B cell (primary cell): ENCODE data around the gene POLR2F. TPM values are rescaled to one million over a fixed set of nuclear protein-coding genes. Genes with fewer than 3 reads are reported as not detected.
"Not testable (repeated sequence)": the region's sequence is repeated elsewhere in the genome, so short reads cannot be mapped to it uniquely, and the experiment has no call there.

Experiments
- ATAC-seq: fragments of 200-7000 bp; cut with Tn5 transposase; one replicate; pipeline ENCODE4 v1.10.0; 2021; ENCODE audit warnings: low read depth, mild to moderate bottlenecking, moderate number of reproducible peaks, moderate library complexity
- CTCF ChIA-PET: fragments of 350-600 bp; sonication (Branson Sonifier 250); formaldehyde crosslinking; loops from one replicate; lab custom pipeline; 2021; ENCODE audit warnings: antibody characterized with exemption, inconsistent platforms; lab: Charles Lee
- POLR2A ChIA-PET: fragments of 350-600 bp; sonication (Branson Sonifier 250); formaldehyde crosslinking; loops from one replicate; lab custom pipeline; 2021; ENCODE audit warnings: antibody characterized with exemption; lab: Charles Lee
- DNase-seq: peaks from one replicate; pipeline ENCODE4 v3.0.0; 2013
- H2AFZ ChIP-seq: 2 replicates; pipeline ENCODE4 v1.6.1; 2012; ENCODE audit warnings: mild to moderate bottlenecking, low read depth, low read length; ENCODE audit not compliant: insufficient read depth, poor library complexity, severe bottlenecking
- H3K27ac ChIP-seq, 2 donors: 1 replicate in 1 of 2; 2 replicates in 1 of 2; pipeline ENCODE4 v1.5.1; 2012 to 2013; ENCODE audit warnings: low read length in 2 of 2, mild to moderate bottlenecking in 2 of 2, moderate library complexity in 1 of 2
- H3K27me3 ChIP-seq, 4 experiments: fragments of 200-600 bp in 1 of 4; sonication (generic) in 1 of 4; replicated peaks in 1 of 4; 1 replicate in 2 of 4; 2 replicates in 2 of 4; pipeline versions ENCODE4 v1.6.1 to v1.7.0; 2013 to 2016; ENCODE audit warnings: low read length in 3 of 4, mild to moderate bottlenecking in 2 of 4, mixed read lengths in 1 of 4, moderate library complexity in 1 of 4; ENCODE audit not compliant: insufficient read depth in 4 of 4, control insufficient read depth in 3 of 4; ENCODE audit errors: control extremely low read depth in 1 of 4
- H3K36me3 ChIP-seq, 2 experiments: replicated peaks in 1 of 2; 1 replicate in 1 of 2; 2 replicates in 1 of 2; pipeline versions ENCODE4 v1.6.1 to v1.7.1; 2013; ENCODE audit warnings: low read length in 1 of 2; ENCODE audit not compliant: insufficient read depth in 2 of 2, control insufficient read depth in 1 of 2; ENCODE audit errors: control extremely low read depth in 1 of 2, extremely low read depth in 1 of 2
- H3K4me1 ChIP-seq, 2 donors: fragments of 200-600 bp in 1 of 2; sonication (generic) in 1 of 2; 1 replicate in 1 of 2; 2 replicates in 1 of 2; pipeline versions ENCODE4 v1.5.1 to v1.6.1; 2013 to 2017; ENCODE audit warnings: low read length in 2 of 2; ENCODE audit not compliant: control insufficient read depth in 2 of 2, insufficient read depth in 2 of 2
- H3K4me2 ChIP-seq: replicated peaks from 2 replicates; pipeline ENCODE3; 2012; ENCODE audit warnings: mild to moderate bottlenecking, low read depth, low read length; ENCODE audit not compliant: poor library complexity, severe bottlenecking
- H3K4me3 ChIP-seq, 5 experiments: fragments of 200-600 bp in 1 of 5; sonication (generic) in 1 of 5; 1 replicate in 3 of 5; 2 replicates in 2 of 5; pipeline versions ENCODE4 v1.5.1 to v1.7.0; 2011 to 2016; ENCODE audit warnings: low read length in 4 of 5, mild to moderate bottlenecking in 4 of 5, low read depth in 2 of 5, control low read depth in 1 of 5, moderate library complexity in 1 of 5; ENCODE audit not compliant: insufficient read depth in 1 of 5; ENCODE audit errors: control extremely low read depth in 1 of 5, extremely low read depth in 1 of 5
- H3K79me2 ChIP-seq: fragments of 200-600 bp; sonication (generic); one replicate; pipeline ENCODE4 v1.6.0; 2016; ENCODE audit warnings: low read length; ENCODE audit not compliant: control insufficient read depth, insufficient read depth
- H3K9ac ChIP-seq: fragments of 200-600 bp; sonication (generic); 2 replicates; pipeline ENCODE4 v1.6.1; 2017; ENCODE audit warnings: mild to moderate bottlenecking, low read length, moderate library complexity
- H3K9me3 ChIP-seq, 3 donors: one replicate each; pipeline versions ENCODE4 v1.6.1 to v1.7.1; 2013; ENCODE audit warnings: low read length in 2 of 3; ENCODE audit not compliant: control insufficient read depth in 2 of 3, insufficient read depth in 1 of 3; ENCODE audit errors: control extremely low read depth in 1 of 3
- H4K20me1 ChIP-seq: 2 replicates; pipeline ENCODE4 v1.6.0; 2012; ENCODE audit warnings: mild to moderate bottlenecking, low read length; ENCODE audit not compliant: insufficient read depth, control insufficient read depth, poor library complexity, severe bottlenecking
- H3K27ac Mint-ChIP-seq: one replicate; pipeline ENCODE4 v1.8.0; 2021; ENCODE audit warnings: mixed read lengths
- H3K27me3 Mint-ChIP-seq: one replicate; pipeline ENCODE4 v1.8.0; 2021; ENCODE audit warnings: mixed read lengths
- H3K4me1 Mint-ChIP-seq: one replicate; pipeline ENCODE4 v1.8.0; 2021; ENCODE audit warnings: mixed read lengths
- H3K4me3 Mint-ChIP-seq: one replicate; pipeline ENCODE4 v1.8.0; 2021; ENCODE audit warnings: mixed read lengths
- H3K9me3 Mint-ChIP-seq: one replicate; pipeline ENCODE4 v1.8.0; 2022; ENCODE audit warnings: mixed read lengths; ENCODE audit not compliant: insufficient read depth
- CTCF ChIP-seq: fragments of 200-600 bp; IDR thresholded peaks from one replicate; pipeline ENCODE4 v1.8.0; 2022; ENCODE audit warnings: antibody characterized with exemption, mild to moderate bottlenecking
- EZH2 ChIP-seq: IDR thresholded peaks from 2 replicates; pipeline ENCODE4 v1.6.1; 2012; ENCODE audit warnings: borderline replicate concordance, low read depth, mild to moderate bottlenecking, moderate library complexity, low read length; ENCODE audit not compliant: insufficient read depth, poor library complexity, severe bottlenecking
- WGBS: methylation state at CpG from one replicate; pipeline ENCODE4 v1.1.5; 2013; ENCODE audit warnings: missing lambda C conversion rate; ENCODE audit not compliant: insufficient coverage; 5-methylcytosine and 5-hydroxymethylcytosine counted together
- intact Hi-C: fragments of 100-400 bp; cut with micrococcal nuclease; formaldehyde crosslinking; loops from one replicate; pipeline ENCODE4 v1.10.0; 2022
- polyA plus RNA-seq: library from polyadenylated mRNA; depleted of rRNA; stranded (reverse); fragments of >200 nt; gene quantifications from 2 replicates; pipeline ENCODE4 v1.2.3, GENCODE V29; 2012
- total RNA-seq, 2 donors: library from RNA; stranded (reverse); fragments of 120-200 nt in 1 of 2; gene quantifications; 1 replicate in 1 of 2; 2 replicates in 1 of 2; pipeline versions ENCODE4 v1.2.3 to v1.2.4, GENCODE V29; 2013 to 2022

POLR2F gene
- total and polyA plus RNA-seq, 2 donors (not counting 1 experiment from before 2014, with no cell fraction given): 41.8 to 49.6 TPM

GRCh38 chr22:37973271-37974170 lies 20.0 kb downstream of the POLR2F start:
- Histone ChIP-seq H3K9me3 (no peaks in the 10 kb centered on the region), H4K20me1 (no peaks in the 10 kb centered on the region), H3K4me3 (no peak overlapping the region), H3K27ac (no peak overlapping the region), H3K4me1 (no peaks in the 10 kb centered on the region), H3K79me2 (no peaks in the 10 kb centered on the region), H2AFZ (no peak overlapping the region), H3K36me3 (peaks cover 5 to 25% of the 10 kb centered on the region in 2 experiments), H3K27me3 (no peaks in the 10 kb centered on the region), H3K9ac (no peak overlapping the region), H3K4me2 (no peak overlapping the region)
- TF ChIP-seq EZH2 (no peak), CTCF (no peak)
- DNase-seq (no peak), ATAC-seq (no peak)
- intact Hi-C loops: no loop called here
- no peaks in the 10 kb centered on the region for H3K27me3 Mint-ChIP-seq
- POLR2A ChIA-PET: no interaction called here
- whole genome bisulfite sequencing: 97% methylated on average over 33 of the region's 33 CpGs
- H3K27ac Mint-ChIP-seq: no peak overlapping the region
- no peak overlapping the region for H3K4me3 Mint-ChIP-seq
- H3K4me1 Mint-ChIP-seq: no peaks in the 10 kb centered on the region
- no peaks in the 10 kb centered on the region for H3K9me3 Mint-ChIP-seq
- CTCF ChIA-PET: no interaction called here

GRCh38 chr22:37975153-37975552 lies 21.7 kb downstream of the POLR2F start:
- H2AFZ ChIP-seq: no peak overlapping the region
- WGBS: 96% methylated on average over 2 of the region's 2 CpGs
- Mint-ChIP-seq H3K27ac (no peak overlapping the region), H3K4me1 (no peaks in the 10 kb centered on the region), H3K9me3 (no peaks in the 10 kb centered on the region), H3K4me3 (no peak overlapping the region), H3K27me3 (no peaks in the 10 kb centered on the region)
- ATAC-seq (no peak), DNase-seq (no peak)
- no peak overlapping the region for H3K9ac ChIP-seq
- ChIA-PET CTCF (no interaction called here), POLR2A (no interaction called here)
- H3K4me2 ChIP-seq: no peak overlapping the region
- no peaks in the 10 kb centered on the region for H3K27me3 ChIP-seq
- intact Hi-C loops: no loop called here
- no peaks in the 10 kb centered on the region for H4K20me1 ChIP-seq
- H3K9me3 ChIP-seq: no peaks in the 10 kb centered on the region
- no peaks in the 10 kb centered on the region for H3K4me1 ChIP-seq
- H3K4me3 ChIP-seq: no peak overlapping the region
- H3K36me3 ChIP-seq: peaks cover 5 to 15% of the 10 kb centered on the region in 2 experiments
- H3K79me2 ChIP-seq: no peaks in the 10 kb centered on the region
- H3K27ac ChIP-seq: no peak overlapping the region
- TF ChIP-seq CTCF: no peak
- no peak for TF ChIP-seq EZH2

DNA sequence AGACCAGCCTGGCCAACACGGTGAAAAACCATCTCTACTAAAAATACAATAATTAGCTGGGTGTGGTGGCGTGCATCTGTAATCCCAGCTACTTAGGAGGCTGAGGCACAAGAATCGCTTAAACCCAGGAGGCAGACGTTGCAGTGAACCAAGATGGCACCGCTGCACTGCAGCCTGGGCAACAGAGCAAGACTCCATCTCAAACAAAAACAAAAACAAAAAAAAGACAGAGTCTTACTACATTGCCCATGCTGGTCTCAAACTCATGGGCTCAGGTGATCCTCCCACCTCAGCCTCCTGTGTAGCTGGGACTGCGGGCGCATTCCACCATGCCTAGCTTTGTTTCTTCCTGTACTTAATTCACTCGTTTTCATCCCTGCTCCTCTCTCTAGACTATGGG lies 22.5 kb downstream of the POLR2F start:
- 94% methylated on average over 7 of the region's 8 CpGs for WGBS
- ATAC-seq, H3K27me3 Mint-ChIP-seq, H3K79me2 ChIP-seq, CTCF ChIA-PET, H3K9me3 ChIP-seq, H3K9me3 Mint-ChIP-seq, DNase-seq, H3K27ac ChIP-seq, H3K4me3 ChIP-seq, intact Hi-C loops, H3K4me1 ChIP-seq, POLR2A ChIA-PET, H3K4me1 Mint-ChIP-seq, H4K20me1 ChIP-seq, H2AFZ ChIP-seq, H3K4me2 ChIP-seq, H3K27me3 ChIP-seq, H3K27ac Mint-ChIP-seq, H3K9ac ChIP-seq, H3K4me3 Mint-ChIP-seq: not testable (repeated sequence)
- H3K36me3 ChIP-seq: peaks cover 5 to 15% of the 10 kb centered on the region in 2 experiments
